Hair follicular keratinocyte (primary cell): ENCODE data around the gene PRRC2C. TPM values are rescaled to one million over a fixed set of nuclear protein-coding genes. Genes with fewer than 3 reads are reported as not detected.

Source experiments
- total RNA-seq: library from RNA; depleted of rRNA; stranded (reverse); fragments of >200 nt; gene quantifications from 2 replicates; pipeline ENCODE4 v1.2.3, GENCODE V29; 2015

The PRRC2C gene
- 61.6 and 66.8 TPM in 2 replicates for total RNA-seq

GRCh38 chr1:171485375-171486047 lies at the start of gene PRRC2C:
Gene PRRC2C, plus strand, starts transcription at chr1:171485530. Its CDS starts 26,559 bp downstream, at chr1:171512089.

GRCh38 chr1:171622152-171622462 lies 136.8 kb downstream of the PRRC2C start, which contains the start of gene MYOCOS:
Gene MYOCOS, plus strand, starts transcription at chr1:171622243. Its CDS starts 1,641 bp downstream, at chr1:171623884.

Other genes with a start within 250 kb of the PRRC2C start
- gene FMO1, start 237.0 kb upstream of the PRRC2C start, total RNA-seq: not detected in 2 replicates
- gene FMO4, start 171.3 kb upstream of the PRRC2C start, total RNA-seq: 3.0 and 7.7 TPM in 2 replicates
- gene MYOCOS, start 136.7 kb downstream of the PRRC2C start, total RNA-seq: not detected in 2 replicates
- gene MYOC, start 167.2 kb downstream of the PRRC2C start, total RNA-seq: not detected in 2 replicates